ENCODE measurements around the gene C1orf141.
"Not testable (repeated sequence)": the region's sequence is repeated elsewhere in the genome, so short reads cannot be mapped to it uniquely, and the experiment has no call there.

Gene C1orf141

GRCh38 chr1:67142931-67143330 is 8.2 kb upstream of the C1orf141 start:
- no peak for DNase-seq (ENCODE audit: low read depth)

- DNase-seq (ENCODE audit: low read depth), result not testable (repeated sequence)
Observed at GRCh38 chr1:67141832-67142231, 7.1 kb upstream of the C1orf141 start.

- DNase-seq (ENCODE audit: low read depth), result no peak
Observed at GRCh38 chr1:67140460-67140859, 5.7 kb upstream of the C1orf141 start.

GRCh38 chr1:67138813-67139499 is 4.2 kb upstream of the C1orf141 start:
- no peak for DNase-seq (ENCODE audit: low read depth)

GRCh38 chr1:67137307-67137753 is 2.6 kb upstream of the C1orf141 start:
- DNase-seq (ENCODE audit: low read depth), result no peak

- peak; percentile 81 for DNase-seq (ENCODE audit: low read depth)
Observed at GRCh38 chr1:67135354-67135753, 584 bp upstream of the C1orf141 start.

- DNase-seq (ENCODE audit: low read depth), result no peak
Observed at GRCh38 chr1:67133177-67133576, 1.6 kb downstream of the C1orf141 start.

GRCh38 chr1:67130673-67131072 is 4.1 kb downstream of the C1orf141 start:
- DNase-seq (ENCODE audit: low read depth), result no peak

DNA sequence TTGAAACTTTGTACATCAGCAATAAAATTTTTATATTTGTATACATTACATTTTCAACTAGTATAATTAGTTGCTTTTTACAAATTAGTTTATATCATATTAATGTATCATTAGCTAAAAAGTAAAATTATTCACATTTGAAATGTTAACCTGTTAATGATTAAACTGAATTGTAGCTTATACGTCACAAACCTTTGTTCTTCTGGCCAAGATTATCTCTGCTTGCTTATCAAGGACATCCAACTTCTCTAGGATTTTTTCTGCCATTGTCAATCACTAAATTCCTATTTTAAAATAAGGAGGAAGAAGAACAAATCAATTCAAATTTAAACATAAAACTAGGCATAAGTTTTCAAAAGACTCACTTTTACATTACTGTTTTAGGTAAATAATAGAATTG is 7.8 kb downstream of the C1orf141 start:
- no peak for DNase-seq (ENCODE audit: low read depth)

- DNase-seq (ENCODE audit: low read depth), result peak; percentile 36
Observed at GRCh38 chr1:67126111-67126746, 8.5 kb downstream of the C1orf141 start.

DNA sequence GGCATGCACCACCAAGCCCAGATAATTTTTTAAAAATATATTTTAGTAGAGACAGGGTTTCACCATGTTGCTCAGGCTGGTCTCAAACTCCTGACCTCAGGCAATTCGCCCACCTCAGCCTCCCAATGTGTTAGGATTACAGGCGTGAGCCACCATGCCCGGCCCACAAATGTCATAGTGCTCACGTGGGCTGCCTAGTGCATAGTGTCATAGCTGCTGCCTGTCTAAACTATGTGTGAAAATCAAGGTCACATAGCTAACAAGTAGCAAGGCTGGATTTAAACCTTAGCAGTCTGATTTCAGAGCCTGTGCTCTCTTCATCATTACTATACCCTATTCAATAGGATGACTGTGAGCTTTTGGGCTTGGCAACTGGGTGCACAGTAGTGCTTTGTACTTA is 10.3 kb downstream of the C1orf141 start:
- DNase-seq (ENCODE audit: low read depth), result no peak

DNA sequence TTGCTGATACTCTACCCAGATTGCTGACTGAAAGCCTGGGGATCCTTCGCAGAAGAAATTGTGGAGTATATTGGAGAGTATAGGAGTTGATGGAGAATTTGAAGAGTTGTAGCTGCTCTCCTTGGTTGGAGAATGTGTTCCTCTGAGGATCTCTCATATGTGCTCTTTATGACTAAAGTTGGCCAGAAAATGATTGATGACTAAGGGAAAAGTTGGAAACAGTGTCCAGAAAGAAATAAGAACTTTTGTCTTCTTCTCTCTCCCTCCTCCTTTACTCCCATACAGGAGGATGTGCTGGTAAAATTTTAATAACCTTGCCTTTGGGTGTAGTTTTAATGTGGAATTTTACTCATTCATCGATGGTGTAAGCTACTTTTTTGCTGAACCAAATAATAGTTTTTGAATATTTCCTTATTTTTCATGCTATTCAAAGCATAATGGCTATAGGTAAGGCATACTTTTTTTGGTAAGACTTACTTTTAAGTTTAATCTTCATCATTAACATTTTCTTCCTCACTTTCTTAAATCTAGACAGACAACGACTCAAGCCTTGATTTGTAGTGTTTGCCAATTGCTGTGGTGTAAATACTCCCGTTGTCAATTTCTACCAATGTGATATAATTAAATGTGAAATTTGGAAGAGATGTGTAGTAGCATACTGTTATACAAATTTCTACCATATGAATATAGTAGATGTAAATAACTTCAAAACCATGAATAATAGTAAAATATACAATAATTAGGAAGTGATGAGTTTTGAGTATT is 13.7 kb downstream of the C1orf141 start:
- DNase-seq (ENCODE audit: low read depth), result no peak

- no peak for DNase-seq (ENCODE audit: low read depth)
Observed at GRCh38 chr1:67118646-67119045, 16.1 kb downstream of the C1orf141 start.

DNA sequence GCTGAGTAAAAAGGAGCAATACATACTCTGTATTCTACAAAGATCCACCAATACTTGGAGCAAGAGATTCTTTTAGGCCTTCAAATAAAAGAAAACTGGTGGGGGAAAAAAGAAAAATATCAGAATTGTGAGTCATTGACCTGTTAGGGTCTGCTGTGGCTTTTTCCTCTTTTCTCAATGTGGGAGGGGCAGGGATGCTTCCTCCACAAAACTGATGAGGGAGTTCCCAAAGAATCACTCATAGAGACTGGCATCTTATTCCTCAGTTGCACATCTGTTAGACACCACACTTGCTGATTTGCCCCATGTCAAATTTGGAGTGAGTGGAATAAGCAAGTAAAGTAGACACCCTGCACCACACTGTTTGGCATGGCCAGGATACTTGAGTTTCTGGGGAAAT is 16.6 kb downstream of the C1orf141 start:
- no peak for DNase-seq (ENCODE audit: low read depth)

- DNase-seq (ENCODE audit: low read depth), result no peak
Observed at GRCh38 chr1:67114162-67114561, 20.6 kb downstream of the C1orf141 start.

- DNase-seq (ENCODE audit: low read depth), result no peak
Observed at GRCh38 chr1:67110352-67110751, 24.4 kb downstream of the C1orf141 start.

DNA sequence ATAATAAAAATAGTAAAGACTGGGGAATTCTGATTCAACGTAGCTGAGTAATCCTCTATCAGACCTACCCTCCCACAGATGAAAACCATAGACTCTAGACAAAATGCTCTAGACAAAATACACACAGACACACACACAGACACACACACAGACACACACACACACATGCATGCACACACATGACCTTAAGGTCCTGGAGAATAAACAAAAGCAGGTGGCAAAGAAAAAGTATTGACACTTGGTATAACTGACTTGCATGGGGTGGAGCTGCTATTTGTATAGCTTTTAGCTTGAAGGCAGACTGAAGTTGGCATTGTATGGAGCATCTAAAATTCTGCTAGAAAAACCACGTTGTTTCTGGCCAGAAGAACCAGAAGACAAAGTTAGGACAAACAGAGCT is 29.3 kb downstream of the C1orf141 start:
- DNase-seq (ENCODE audit: low read depth), result no peak

GRCh38 chr1:67103548-67103947 is 31.2 kb downstream of the C1orf141 start:
- DNase-seq (ENCODE audit: low read depth), result no peak

- DNase-seq (ENCODE audit: low read depth), result no peak
Observed at GRCh38 chr1:67100833-67101232, 33.9 kb downstream of the C1orf141 start.

GRCh38 chr1:67097305-67097704 is 37.5 kb downstream of the C1orf141 start:
- no peak for DNase-seq (ENCODE audit: low read depth)

DNA sequence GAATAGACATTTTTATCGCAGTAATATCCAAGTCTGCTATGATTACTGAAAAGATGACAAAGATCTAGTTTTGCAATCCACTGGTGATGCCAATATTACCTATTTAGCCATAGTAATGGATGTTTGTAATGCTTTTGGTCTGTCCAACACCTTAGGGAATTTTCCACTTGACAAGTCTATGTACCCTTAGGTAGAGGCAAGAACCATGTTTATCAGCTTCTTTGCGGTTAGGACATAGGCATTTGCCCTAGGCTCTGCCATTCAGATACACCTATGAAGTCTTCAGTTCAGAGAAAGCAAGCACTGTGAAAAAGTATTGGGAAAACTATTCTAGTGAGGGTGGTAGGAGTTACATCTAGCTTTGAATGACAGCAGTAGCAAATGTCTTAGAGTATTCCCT is 40.6 kb downstream of the C1orf141 start:
- no peak for DNase-seq (ENCODE audit: low read depth)

DNA sequence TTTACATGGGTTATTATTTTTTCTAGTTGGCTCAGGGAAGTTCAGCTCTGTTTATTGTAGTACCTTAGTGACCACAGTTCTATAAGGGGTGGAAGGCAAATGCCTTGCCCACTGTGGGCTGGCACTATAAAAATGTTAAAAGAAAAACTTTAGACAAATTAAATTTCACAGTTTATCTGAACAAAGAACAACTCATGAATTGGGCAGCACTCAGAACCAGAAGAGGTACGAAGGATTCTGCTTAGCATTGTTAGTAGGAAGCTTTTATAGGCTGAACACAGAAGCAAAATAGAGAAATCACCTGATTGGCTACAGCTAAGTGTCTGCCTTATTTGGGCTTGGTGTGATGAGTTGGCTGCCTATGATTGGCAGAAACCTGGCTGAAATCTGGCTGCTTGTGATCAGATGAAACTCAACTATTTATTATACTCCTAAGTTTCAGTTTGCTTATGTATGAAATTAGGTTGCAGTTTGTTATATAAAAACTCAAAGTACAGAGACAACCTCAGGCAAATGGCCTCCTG is 45.0 kb downstream of the C1orf141 start:
- peak; percentile 1 for DNase-seq (ENCODE audit: low read depth)

GRCh38 chr1:67088440-67088839 is 46.3 kb downstream of the C1orf141 start:
- DNase-seq (ENCODE audit: low read depth), result no peak

Measured in EH (cell line).